ENCODE data around the gene CD82. TPM values are rescaled to one million over a fixed set of nuclear protein-coding genes. Genes with fewer than 3 reads are reported as not detected.

The CD82 gene
- total RNA-seq, 1 experiment from 2014 or later = 114 TPM

- intact Hi-C loops (cut with micrococcal nuclease) = no loop called here
- CTCF ChIA-PET = interaction anchor here (0.9 to 2.6 kb wide), 6 partner anchors 13 to 538 kb away, joined by 3 to 21 read pairs (median 5); no protein-coding TSS in a partner anchor
- no peak for TF ChIP-seq CTCF (IDR thresholded peaks at IDR 0.05; ENCODE audit: unreplicated experiment)
- Mint-ChIP-seq H3K9me3 (ENCODE audit: unreplicated experiment) (no peaks in the 10 kb centered on the region), H3K4me3 (ENCODE audit: unreplicated experiment) (no peak overlapping the region), H3K27ac (ENCODE audit: low read depth, unreplicated experiment) (no peak overlapping the region), H3K4me1 (ENCODE audit: insufficient read depth, unreplicated experiment) (peaks cover 48% of the 10 kb centered on the region), H3K27me3 (ENCODE audit: insufficient read depth, unreplicated experiment) (no peaks in the 10 kb centered on the region), H3K36me3 (ENCODE audit: insufficient read depth, unreplicated experiment) (no peaks in the 10 kb centered on the region)
- BruUV-seq (replicated peaks) = no TSS peak
- no peak for DNase-seq (ENCODE audit: unreplicated experiment)
- POLR2A ChIA-PET = interaction anchor here (0.6 to 1.2 kb wide), 2 partner anchors 30 to 299 kb away, joined by 3 read pairs; no protein-coding TSS in a partner anchor
Observed at GRCh38 chr11:44570411-44571155, 5.1 kb downstream of the CD82 start.

- ChIA-PET POLR2A (no interaction called here), CTCF (interaction anchor here (0.6 to 1.9 kb wide), 5 partner anchors 12 to 340 kb away, joined by 3 to 11 read pairs (median 4); no protein-coding TSS in a partner anchor)
- Mint-ChIP-seq H3K36me3 (ENCODE audit: insufficient read depth, unreplicated experiment) (no peaks in the 10 kb centered on the region), H3K27ac (ENCODE audit: low read depth, unreplicated experiment) (no peak overlapping the region), H3K4me3 (ENCODE audit: unreplicated experiment) (no peak overlapping the region), H3K9me3 (ENCODE audit: unreplicated experiment) (no peaks in the 10 kb centered on the region), H3K27me3 (ENCODE audit: insufficient read depth, unreplicated experiment) (no peaks in the 10 kb centered on the region), H3K4me1 (ENCODE audit: insufficient read depth, unreplicated experiment) (peaks cover 46% of the 10 kb centered on the region)
- intact Hi-C loops (cut with micrococcal nuclease) = no loop called here
- TF ChIP-seq CTCF (IDR thresholded peaks at IDR 0.05; ENCODE audit: unreplicated experiment) = no peak
- no peak for DNase-seq (ENCODE audit: unreplicated experiment)
- BruUV-seq (replicated peaks) = no TSS peak
Observed at GRCh38 chr11:44571871-44572270, 6.4 kb downstream of the CD82 start.

- DNase-seq (ENCODE audit: unreplicated experiment) = no peak
- H3K4me3 Mint-ChIP-seq (ENCODE audit: unreplicated experiment) = no peak overlapping the region
- ChIA-PET CTCF (interaction anchor here (0.6 to 1.9 kb wide), 3 partner anchors 15 to 231 kb away, joined by 3 to 11 read pairs (median 3); no protein-coding TSS in a partner anchor), POLR2A (interaction anchor here (3.9 kb wide), 1 partner anchor 8 kb away, joined by 21 read pairs; the partner anchor contains the start of gene CD82)
- TF ChIP-seq CTCF (IDR thresholded peaks at IDR 0.05; ENCODE audit: unreplicated experiment) = no peak
- no peak overlapping the region for H3K27ac Mint-ChIP-seq (ENCODE audit: low read depth, unreplicated experiment)
- no peaks in the 10 kb centered on the region for H3K27me3 Mint-ChIP-seq (ENCODE audit: insufficient read depth, unreplicated experiment)
- no peaks in the 10 kb centered on the region for H3K9me3 Mint-ChIP-seq (ENCODE audit: unreplicated experiment)
- BruUV-seq (replicated peaks) = no TSS peak
- intact Hi-C loops (cut with micrococcal nuclease) = no loop called here
- H3K36me3 Mint-ChIP-seq (ENCODE audit: insufficient read depth, unreplicated experiment) = peaks cover 4% of the 10 kb centered on the region
- peaks cover 46% of the 10 kb centered on the region for H3K4me1 Mint-ChIP-seq (ENCODE audit: insufficient read depth, unreplicated experiment)
Observed at GRCh38 chr11:44572436-44572835, 7.0 kb downstream of the CD82 start.

- ChIA-PET CTCF (interaction anchor here (1.6 to 1.9 kb wide), 2 partner anchors 16 to 40 kb away, joined by 3 to 11 read pairs; no protein-coding TSS in a partner anchor), POLR2A (interaction anchor here (3.9 kb wide), 1 partner anchor 8 kb away, joined by 21 read pairs; the partner anchor contains the start of gene CD82)
- intact Hi-C loops (cut with micrococcal nuclease) = no loop called here
- DNase-seq (ENCODE audit: unreplicated experiment) = no peak
- BruUV-seq (replicated peaks) = no TSS peak
- H3K27ac Mint-ChIP-seq (ENCODE audit: low read depth, unreplicated experiment) = no peak overlapping the region
- H3K9me3 Mint-ChIP-seq (ENCODE audit: unreplicated experiment) = no peaks in the 10 kb centered on the region
- no peaks in the 10 kb centered on the region for H3K27me3 Mint-ChIP-seq (ENCODE audit: insufficient read depth, unreplicated experiment)
- H3K4me3 Mint-ChIP-seq (ENCODE audit: unreplicated experiment) = no peak overlapping the region
- peaks cover 5% of the 10 kb centered on the region for H3K36me3 Mint-ChIP-seq (ENCODE audit: insufficient read depth, unreplicated experiment)
- H3K4me1 Mint-ChIP-seq (ENCODE audit: insufficient read depth, unreplicated experiment) = peaks cover 42% of the 10 kb centered on the region
- TF ChIP-seq CTCF (IDR thresholded peaks at IDR 0.05; ENCODE audit: unreplicated experiment) = no peak
Observed at GRCh38 chr11:44572884-44573283, 7.4 kb downstream of the CD82 start.
